Fibroblast of the conjunctiva (primary cell): Measurements from ENCODE around the gene CTDSP1.

ENCODE experiments used
- DNase-seq: peaks from one replicate; pipeline ENCODE4 v3.0.0-alpha.2; 2010; ENCODE audit warnings: low read depth

CTDSP1 gene

DNA sequence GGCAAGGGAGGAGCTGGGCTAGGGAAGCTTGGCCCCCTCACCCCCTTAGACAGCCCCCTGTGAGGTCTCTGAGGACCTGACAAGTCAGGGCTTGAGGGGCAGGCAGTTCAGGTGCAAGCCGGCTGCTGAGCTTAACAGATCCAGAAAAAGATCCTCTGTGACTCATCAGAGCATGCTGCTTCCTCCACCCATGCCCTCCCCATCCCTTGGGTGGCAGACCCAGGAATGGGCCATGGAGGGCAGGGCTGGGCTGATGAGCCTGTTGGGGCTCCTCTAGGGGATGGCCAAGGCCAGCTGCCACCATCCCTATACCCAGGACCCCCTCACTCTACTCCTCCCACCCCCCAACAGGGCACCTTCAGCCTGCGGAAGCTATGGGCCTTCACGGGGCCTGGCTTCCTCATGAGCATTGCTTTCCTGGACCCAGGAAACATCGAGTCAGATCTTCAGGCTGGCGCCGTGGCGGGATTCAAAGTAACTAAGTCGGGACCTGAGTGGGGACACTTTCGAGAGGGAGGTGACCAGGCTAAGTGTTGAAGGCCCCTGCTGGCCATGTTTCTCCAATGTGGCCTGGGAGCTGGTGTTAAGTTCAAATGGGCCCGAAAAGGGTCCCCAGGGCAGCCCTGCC is 15.7 kb upstream of the CTDSP1 start:
- DNase-seq: no peak

- no peak for DNase-seq
Measured at GRCh38 chr2:218384975-218385374, 14.7 kb upstream of the CTDSP1 start.

DNA sequence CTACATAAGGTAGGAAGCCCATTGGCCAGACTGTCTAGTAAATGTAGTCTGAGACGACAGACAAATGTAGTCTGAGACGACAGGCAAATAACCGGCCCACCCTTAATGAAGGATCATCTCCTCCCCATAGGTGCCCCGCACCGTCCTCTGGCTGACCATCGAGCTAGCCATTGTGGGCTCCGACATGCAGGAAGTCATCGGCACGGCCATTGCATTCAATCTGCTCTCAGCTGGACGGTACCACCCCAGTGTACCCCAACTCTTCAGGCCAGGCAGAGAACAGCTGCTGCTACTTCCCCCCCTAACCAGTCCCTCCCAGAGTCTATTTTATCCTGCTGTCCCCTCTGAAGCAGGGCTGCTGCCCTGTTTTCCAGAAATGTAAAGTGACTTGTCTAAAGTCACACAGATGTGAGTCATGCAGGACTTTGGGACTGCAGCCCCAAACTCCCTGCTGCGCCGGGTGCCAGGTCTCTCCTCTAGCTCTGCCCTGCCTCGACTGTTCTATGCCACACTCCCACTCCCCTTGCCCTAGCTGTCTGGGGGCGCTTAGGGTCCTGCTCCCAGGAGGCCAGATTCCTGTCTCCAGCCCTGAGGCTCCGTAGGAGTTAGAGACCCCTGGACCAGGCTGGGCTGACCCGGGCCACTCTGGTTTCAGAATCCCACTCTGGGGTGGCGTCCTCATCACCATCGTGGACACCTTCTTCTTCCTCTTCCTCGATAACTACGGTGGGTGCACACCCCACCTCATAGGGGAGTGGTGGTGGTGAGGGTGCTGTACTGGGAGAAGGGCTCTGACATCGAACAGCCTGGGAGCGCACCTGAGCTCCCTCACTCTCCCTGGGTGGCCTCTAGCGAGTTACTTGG is 12.9 kb upstream of the CTDSP1 start:
- DNase-seq: no peak

GRCh38 chr2:218387369-218388194 is 12.1 kb upstream of the CTDSP1 start:
- no peak for DNase-seq

GRCh38 chr2:218389333-218390150 is 10.1 kb upstream of the CTDSP1 start:
- DNase-seq: no peak

DNA sequence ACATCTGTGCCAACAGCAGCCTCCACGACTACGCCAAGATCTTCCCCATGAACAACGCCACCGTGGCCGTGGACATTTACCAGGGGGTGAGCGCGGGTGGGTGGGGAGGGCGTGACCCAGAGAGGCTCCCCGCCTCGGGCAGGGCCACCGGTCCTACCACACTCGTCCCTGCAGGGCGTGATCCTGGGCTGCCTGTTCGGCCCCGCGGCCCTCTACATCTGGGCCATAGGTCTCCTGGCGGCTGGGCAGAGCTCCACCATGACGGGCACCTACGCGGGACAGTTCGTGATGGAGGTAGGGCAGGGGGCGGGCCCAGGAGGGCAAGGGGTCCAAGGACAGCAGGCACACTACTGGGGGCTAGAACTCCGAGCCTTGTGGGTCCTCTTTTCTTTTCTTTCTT is 8.5 kb upstream of the CTDSP1 start:
- no peak for DNase-seq

GRCh38 chr2:218392459-218392858 is 7.2 kb upstream of the CTDSP1 start:
- DNase-seq: no peak

- DNase-seq: no peak
Measured at GRCh38 chr2:218392891-218393462, 6.7 kb upstream of the CTDSP1 start.

- no peak for DNase-seq
Measured at GRCh38 chr2:218393750-218394290, 5.8 kb upstream of the CTDSP1 start.

GRCh38 chr2:218394298-218395089 is 5.2 kb upstream of the CTDSP1 start:
- no peak for DNase-seq

GRCh38 chr2:218395090-218395444 is 4.6 kb upstream of the CTDSP1 start:
- no peak for DNase-seq

DNA sequence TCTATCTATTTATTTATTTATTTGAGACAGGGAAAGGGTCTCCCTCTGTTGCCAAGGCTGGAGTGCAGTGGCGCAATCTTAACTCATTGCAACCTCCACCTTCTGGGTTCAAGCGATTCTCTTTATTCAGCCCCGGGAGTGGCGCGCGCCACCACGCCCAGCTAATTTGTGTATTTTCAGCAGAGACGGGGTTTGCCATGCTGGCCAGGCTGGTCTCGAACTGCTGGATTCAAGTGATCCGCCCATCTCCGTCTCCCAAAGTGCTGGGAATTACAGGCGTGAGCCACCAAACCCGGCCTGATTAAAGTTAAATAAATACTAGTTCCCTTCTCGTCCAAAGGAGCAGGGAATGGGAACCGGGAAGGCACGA is 4.2 kb upstream of the CTDSP1 start:
- no peak for DNase-seq

GRCh38 chr2:218395826-218396687 is 3.6 kb upstream of the CTDSP1 start:
- DNase-seq: peak; percentile 93

GRCh38 chr2:218396688-218397462 is 2.8 kb upstream of the CTDSP1 start:
- no peak for DNase-seq

GRCh38 chr2:218397463-218397819 is 2.2 kb upstream of the CTDSP1 start:
- DNase-seq: no peak

DNA sequence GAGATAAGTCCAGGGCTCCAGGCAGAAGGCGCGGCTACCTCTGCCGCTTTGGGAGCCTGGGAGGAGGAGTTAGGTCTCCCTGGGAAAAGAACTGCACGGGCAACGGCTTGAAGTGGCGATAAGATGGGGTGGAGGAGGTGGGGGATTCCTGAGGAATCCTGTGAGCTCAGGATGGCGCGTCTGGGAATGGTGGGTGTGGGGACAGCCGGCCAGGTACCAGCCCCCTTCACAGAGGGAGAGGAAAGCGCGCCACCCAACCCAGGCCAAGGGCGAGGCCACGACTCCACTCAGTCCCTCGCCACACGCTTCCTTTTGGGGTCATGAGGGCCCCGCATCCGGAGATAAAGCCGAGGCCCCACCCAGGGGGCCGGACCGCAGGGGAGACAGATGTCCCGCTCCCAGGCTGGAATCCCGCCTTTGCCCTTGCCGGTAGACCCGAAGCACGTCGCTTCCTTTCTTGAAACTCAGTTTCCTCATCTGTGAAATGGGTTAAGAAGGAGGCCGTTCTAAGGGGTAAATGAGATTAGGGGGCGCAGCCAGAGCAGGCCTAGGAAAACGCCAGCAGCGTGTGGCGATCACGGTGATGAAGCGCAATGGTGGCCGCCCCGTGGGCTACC is 1.7 kb upstream of the CTDSP1 start:
- no peak for DNase-seq

DNA sequence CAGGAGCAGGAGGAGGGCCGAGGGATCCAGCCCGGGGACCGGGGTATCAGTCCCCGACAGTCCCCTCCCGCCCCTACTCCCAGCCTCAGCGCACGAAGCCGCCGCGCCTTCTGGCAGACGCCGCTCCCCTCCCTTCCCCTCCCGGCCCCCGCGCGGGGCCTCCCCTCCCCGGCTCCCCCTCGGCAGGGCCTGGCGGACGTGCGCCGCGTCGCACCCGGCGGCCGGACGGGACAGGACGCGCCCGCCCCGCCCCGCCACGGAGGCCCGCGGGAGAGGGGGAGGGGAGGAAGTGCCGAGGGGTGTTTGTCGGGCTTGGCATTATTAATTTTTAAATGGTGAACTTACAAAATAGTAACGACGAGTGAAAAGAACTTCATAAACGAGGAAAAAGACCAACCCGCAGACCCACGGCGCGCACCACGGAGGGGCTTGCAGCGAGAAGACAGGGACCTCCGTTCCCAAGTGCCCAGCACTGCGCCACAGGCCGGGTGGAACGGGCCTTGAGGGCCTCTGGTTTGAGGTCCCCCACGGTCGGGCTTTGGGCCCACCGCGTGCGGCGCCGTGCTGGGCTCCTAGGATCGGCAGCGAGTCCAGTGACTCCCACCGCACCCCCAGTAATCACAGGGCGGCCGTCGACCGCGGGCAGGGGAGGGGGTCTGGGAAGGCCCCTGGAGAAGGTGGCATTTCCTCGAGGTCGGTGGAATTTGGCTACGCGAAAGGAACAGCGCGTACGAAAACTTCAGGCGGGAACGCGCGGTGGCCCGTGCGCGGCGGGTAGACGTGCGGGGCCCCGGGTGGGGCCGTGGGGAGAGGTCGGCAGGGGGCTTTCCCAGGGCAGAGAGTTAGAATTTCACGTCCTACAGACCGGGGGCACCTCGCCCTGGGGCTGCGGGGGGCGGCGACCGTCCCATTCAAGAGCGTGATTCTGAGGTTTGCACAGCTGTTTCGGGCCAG is 954 bp upstream of the CTDSP1 start:
- DNase-seq: no peak
